ENCODE data around the gene NRDC.

- TF ChIP-seq CTCF (IDR thresholded peaks at IDR 0.05), result no peak
- no peak for TF ChIP-seq POLR2A (IDR thresholded peaks at IDR 0.05)
These were observed 7.8 kb downstream of the NRDC start for GRCh38 chr1:51870603-51871350.
